K562 (cell line): ENCODE results near the gene FTO. TPM values are rescaled to one million over a fixed set of nuclear protein-coding genes. Genes with fewer than 3 reads are reported as not detected.

Source experiments
- ATAC-seq: fragments of 200-7000 bp; cut with Tn5 transposase; 3 replicates; pipeline ENCODE4 v1.9.1; 2020; ENCODE audit warnings: moderate library complexity
- BruUV-seq: library from RNA; stranded (reverse); fragments of 400-500 nt; replicated peaks from 2 replicates; lab custom pipeline; 2021; lab: Mats Ljungman, UMichigan
- CTCF ChIA-PET: fragments of 300-600 bp; formaldehyde crosslinking; extraction: SDS; loops from one replicate; lab custom pipeline; 2021; ENCODE audit warnings: low intra/inter-chr PET ratio; lab: Yijun Ruan, JAX
- POLR2A ChIA-PET: fragments of 300-600, 350-650 bp; sonication (Branson Sonifier 250); formaldehyde crosslinking; extraction: SDS; loops from one replicate; lab custom pipeline; 2021; ENCODE audit warnings: antibody characterized with exemption, inconsistent platforms; lab: Yijun Ruan, JAX
- DNase-seq, 4 experiments: peaks; one replicate each; pipeline versions ENCODE4 v3.0.0 to v3.0.0-alpha.2; 2011 to 2018; ENCODE audit warnings: low spot score in 3 of 4, mixed read lengths in 3 of 4; ENCODE audit errors: extremely low read depth in 1 of 4
- FAIRE-seq: peaks from 2 replicates; lab custom pipeline; 2011; peaks lifted over from hg19 to GRCh38; lab: Jason Lieb, UNC
- H2AFZ ChIP-seq: 2 replicates; pipeline ENCODE4 v1.6.0; 2011; ENCODE audit warnings: low read depth, low read length, control low read depth, inconsistent platforms
- H3K27ac ChIP-seq: fragments of 200-600 bp; 3 replicates; pipeline ENCODE4 v1.8.0; 2011; ENCODE audit warnings: low read depth, mild to moderate bottlenecking, control low read depth, inconsistent platforms, low read length, moderate library complexity, mixed read lengths; ENCODE audit errors: extremely low read depth
- H3K27me3 ChIP-seq, 2 experiments: fragments of 300-600 bp in 1 of 2; 2 replicates in 1 of 2; 3 replicates in 1 of 2; pipeline versions ENCODE4 v1.6.0 to v1.8.0; 2011; ENCODE audit warnings: inconsistent platforms in 2 of 2, low read length in 2 of 2, mild to moderate bottlenecking in 1 of 2, mixed read lengths in 1 of 2, moderate library complexity in 1 of 2; ENCODE audit not compliant: control insufficient read depth in 2 of 2, insufficient read depth in 2 of 2
- H3K36me3 ChIP-seq: fragments of 300-600 bp; 3 replicates; pipeline ENCODE4 v1.8.0; 2011; ENCODE audit warnings: mild to moderate bottlenecking, low read length, inconsistent platforms; ENCODE audit not compliant: control insufficient read depth, insufficient read depth
- H3K4me1 ChIP-seq, 2 experiments: fragments of 200-600 bp in 1 of 2; replicated peaks in 1 of 2; 2 replicates in 1 of 2; 3 replicates in 1 of 2; pipeline versions ENCODE4 v1.5.1 to v1.8.0; 2011; ENCODE audit warnings: inconsistent platforms in 2 of 2, low read length in 2 of 2, mild to moderate bottlenecking in 1 of 2, mixed read lengths in 1 of 2, moderate library complexity in 1 of 2; ENCODE audit not compliant: control insufficient read depth in 2 of 2, insufficient read depth in 2 of 2
- H3K4me2 ChIP-seq: 2 replicates; pipeline ENCODE4 v1.6.1; 2011; ENCODE audit warnings: low read length, control low read depth, inconsistent platforms, mixed read lengths; ENCODE audit not compliant: insufficient read depth
- H3K4me3 ChIP-seq: fragments of 200-600 bp; sonication (generic), shearing (Covaris generic); 2 replicates; pipeline ENCODE4 v1.5.1; 2016; ENCODE audit warnings: control low read depth, inconsistent platforms
- H3K79me2 ChIP-seq: fragments of 200-600 bp; 3 replicates; pipeline ENCODE4 v1.8.0; 2011; ENCODE audit warnings: low read length, inconsistent platforms; ENCODE audit not compliant: control insufficient read depth, insufficient read depth
- H3K9ac ChIP-seq, 2 experiments: 2 replicates each; pipeline versions ENCODE4 v1.6.0 to v1.6.1; 2011; ENCODE audit warnings: low read depth in 2 of 2, low read length in 2 of 2, control low read depth in 1 of 2, inconsistent platforms in 1 of 2, mild to moderate bottlenecking in 1 of 2, mixed read lengths in 1 of 2; ENCODE audit not compliant: insufficient read depth in 1 of 2
- H3K9me1 ChIP-seq: one replicate; pipeline ENCODE4 v1.6.0; 2011; ENCODE audit warnings: inconsistent platforms, mild to moderate bottlenecking, low read length, moderate library complexity; ENCODE audit not compliant: control insufficient read depth, insufficient read depth
- H3K9me3 ChIP-seq: replicated peaks from 2 replicates; pipeline ENCODE4 v1.5.1; 2011; ENCODE audit warnings: low read depth, low read length, inconsistent platforms; ENCODE audit not compliant: control insufficient read depth, insufficient read depth
- H4K20me1 ChIP-seq: replicated peaks from 2 replicates; pipeline ENCODE4 v1.6.1; 2011; ENCODE audit warnings: low read length, inconsistent platforms, mixed read lengths; ENCODE audit not compliant: control insufficient read depth, insufficient read depth
- BMI1 ChIP-seq: fragments of 150-350 bp; IDR thresholded peaks from 2 replicates; pipeline ENCODE4 v1.6.1; 2014; ENCODE audit warnings: low read length
- DMBX1 ChIP-seq: fragments of 250-450 bp; sonication (Bioruptor Pico); IDR thresholded peaks from 2 replicates; pipeline ENCODE4 v1.8.0; 2022; ENCODE audit warnings: inconsistent platforms, mild to moderate bottlenecking, moderate library complexity, borderline replicate concordance
- U2AF1 ChIP-seq: fragments of 200-400 bp; formaldehyde crosslinking; optimal IDR thresholded peaks from 2 replicates; pipeline ENCODE3; 2017; ENCODE audit warnings: mild to moderate bottlenecking, low read depth, low read length, moderate library complexity
- WGBS: fragments of 100-300 bp; shearing (Covaris generic); methylation state at CpG from one replicate; pipeline ENCODE4 v1.1.6; 2016; ENCODE audit warnings: low coverage, mixed read lengths; ENCODE audit not compliant: insufficient coverage; ENCODE audit errors: missing lambda C conversion rate; 5-methylcytosine and 5-hydroxymethylcytosine counted together
- in situ Hi-C: fragments of 300-500 bp; cut with MboI; formaldehyde crosslinking; loops from 4 replicates; pipeline ENCODE4 v1.15.0; 2018; ENCODE audit warnings: inconsistent platforms, mixed read lengths
- intact Hi-C: fragments of 100-400 bp; cut with micrococcal nuclease; formaldehyde crosslinking; loops from 2 replicates; pipeline ENCODE4 v1.14.2; 2022
- polyA plus RNA-seq, 8 experiments: library from polyadenylated mRNA; depleted of rRNA in 4 of 8; stranded (reverse) in 5 of 8; unstranded in 3 of 8; fragments of >200 nt; fragmentation: Nextera tagmentation in 2 of 8; fragmentation: Illumina TruSeq in 1 of 8; extraction: Ambion mirVana in 2 of 8; extraction: Trizol in 1 of 8; gene quantifications; 2 replicates each; pipeline versions ENCODE4 v1.2.1 to v1.2.3, GENCODE V29; 2011 to 2014; ENCODE audit warnings: inconsistent platforms in 1 of 8, missing spikeins in 1 of 8
- total RNA-seq, 7 experiments: library from RNA; depleted of rRNA in 6 of 7; stranded (reverse); fragments of >200 nt in 6 of 7; fragmentation: Illumina TruSeq in 2 of 7; extraction: Trizol in 2 of 7; gene quantifications; 2 replicates each; pipeline versions ENCODE4 v1.2.1 to v1.2.3, GENCODE V29; 2011 to 2021; ENCODE audit warnings: low replicate concordance in 1 of 7
- TF ChIP-seq, protein P1 (sequence below), 2 experiments: IDR thresholded peaks in 1 of 2; conservative IDR thresholded peaks in 1 of 2; 2 replicates each; pipeline ENCODE4 v1.6.1; 2016; ENCODE audit warnings: low read depth in 2 of 2, mild to moderate bottlenecking in 1 of 2, missing compliant biosample characterization in 1 of 2, missing genetic modification characterization in 1 of 2, moderate library complexity in 1 of 2

Gene FTO
- total and polyA plus RNA-seq, 9 of the 15 experiments (the other 6 are each of a cell fraction or from before 2014, with no cell fraction given), result 11.3 to 27.7 (median 25.5) TPM

DNA sequence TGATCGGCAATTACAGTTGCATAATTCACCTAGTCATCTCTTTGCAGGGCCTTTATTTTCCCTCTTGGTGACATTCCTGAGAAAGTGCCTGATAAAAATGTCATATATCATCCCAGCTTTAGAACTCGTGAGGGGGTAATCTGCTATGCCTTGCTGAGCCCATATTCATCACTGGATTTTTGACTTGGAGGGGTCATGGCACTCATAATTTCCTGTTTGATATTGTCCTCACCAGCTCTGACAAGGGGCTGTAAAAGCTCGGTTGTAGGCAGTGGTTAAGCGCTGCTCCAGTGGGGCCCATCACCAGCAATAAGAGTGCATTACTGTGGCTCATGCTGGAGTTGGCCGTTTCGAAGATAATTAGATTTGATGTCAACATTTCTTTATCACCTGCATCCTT, 355.4 kb downstream of the FTO start:
- Histone ChIP-seq H3K4me2 (no peak overlapping the region), H3K9me3 (no peaks in the 10 kb centered on the region), H2AFZ (no peak overlapping the region), H3K27ac (no peak overlapping the region), H4K20me1 (no peaks in the 10 kb centered on the region), H3K27me3 (peaks cover 0 to 2% of the 10 kb centered on the region in 2 experiments; a peak in 2 of 5 replicates), H3K9ac (no peak overlapping the region), H3K4me3 (no peak overlapping the region), H3K9me1 (no peaks in the 10 kb centered on the region), H3K79me2 (no peaks in the 10 kb centered on the region), H3K36me3 (no peaks in the 10 kb centered on the region), H3K4me1 (no peaks in the 10 kb centered on the region)
- DNase-seq (no peak), FAIRE-seq (no peak), ATAC-seq (no peak)
- POLR2A ChIA-PET, result no interaction called here
- WGBS, result 6% methylated on average over 6 of the region's 6 CpGs
- CTCF ChIA-PET, result no interaction called here
- intact Hi-C loops, result no loop called here
- in situ Hi-C loops, result no loop called here
- TF ChIP-seq, protein P1, sequence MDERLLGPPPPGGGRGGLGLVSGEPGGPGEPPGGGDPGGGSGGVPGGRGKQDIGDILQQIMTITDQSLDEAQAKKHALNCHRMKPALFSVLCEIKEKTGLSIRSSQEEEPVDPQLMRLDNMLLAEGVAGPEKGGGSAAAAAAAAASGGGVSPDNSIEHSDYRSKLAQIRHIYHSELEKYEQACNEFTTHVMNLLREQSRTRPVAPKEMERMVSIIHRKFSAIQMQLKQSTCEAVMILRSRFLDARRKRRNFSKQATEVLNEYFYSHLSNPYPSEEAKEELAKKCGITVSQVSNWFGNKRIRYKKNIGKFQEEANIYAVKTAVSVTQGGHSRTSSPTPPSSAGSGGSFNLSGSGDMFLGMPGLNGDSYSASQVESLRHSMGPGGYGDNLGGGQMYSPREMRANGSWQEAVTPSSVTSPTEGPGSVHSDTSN (CRISPR knock-in tag; IDR thresholded peaks at IDR 0.05; ENCODE audit: low read depth), result no peak
- TF ChIP-seq, protein P1 (tag; conservative IDR thresholded peaks at IDR 0.05; ENCODE audit: low read depth), result 0 out of 2 replicates have a peak, but pooled peaks have one; percentile 26
- TF ChIP-seq DMBX1 (no peak), BMI1 (no peak), U2AF1 (no peak)
- no TSS peak for BruUV-seq
